GM10266 (cell line): ENCODE results near the gene ULK2.
A peak's percentile ranks its signal among the peaks of the same experiment; 100 is the strongest.
"Not testable (repeated sequence)": the region's sequence is repeated elsewhere in the genome, so short reads cannot be mapped to it uniquely, and the experiment has no call there.

Experiments
- DNase-seq: peaks from one replicate; pipeline ENCODE4 v3.0.0; 2012; ENCODE audit errors: extremely low spot score
- TF ChIP-seq, protein P1 (sequence below): IDR thresholded peaks from 2 replicates; pipeline ENCODE4 v1.5.1; 2012; ENCODE audit warnings: mild to moderate bottlenecking, low read depth; ENCODE audit not compliant: control insufficient read depth, insufficient read depth; ENCODE audit errors: missing control alignments

ULK2 gene

DNA sequence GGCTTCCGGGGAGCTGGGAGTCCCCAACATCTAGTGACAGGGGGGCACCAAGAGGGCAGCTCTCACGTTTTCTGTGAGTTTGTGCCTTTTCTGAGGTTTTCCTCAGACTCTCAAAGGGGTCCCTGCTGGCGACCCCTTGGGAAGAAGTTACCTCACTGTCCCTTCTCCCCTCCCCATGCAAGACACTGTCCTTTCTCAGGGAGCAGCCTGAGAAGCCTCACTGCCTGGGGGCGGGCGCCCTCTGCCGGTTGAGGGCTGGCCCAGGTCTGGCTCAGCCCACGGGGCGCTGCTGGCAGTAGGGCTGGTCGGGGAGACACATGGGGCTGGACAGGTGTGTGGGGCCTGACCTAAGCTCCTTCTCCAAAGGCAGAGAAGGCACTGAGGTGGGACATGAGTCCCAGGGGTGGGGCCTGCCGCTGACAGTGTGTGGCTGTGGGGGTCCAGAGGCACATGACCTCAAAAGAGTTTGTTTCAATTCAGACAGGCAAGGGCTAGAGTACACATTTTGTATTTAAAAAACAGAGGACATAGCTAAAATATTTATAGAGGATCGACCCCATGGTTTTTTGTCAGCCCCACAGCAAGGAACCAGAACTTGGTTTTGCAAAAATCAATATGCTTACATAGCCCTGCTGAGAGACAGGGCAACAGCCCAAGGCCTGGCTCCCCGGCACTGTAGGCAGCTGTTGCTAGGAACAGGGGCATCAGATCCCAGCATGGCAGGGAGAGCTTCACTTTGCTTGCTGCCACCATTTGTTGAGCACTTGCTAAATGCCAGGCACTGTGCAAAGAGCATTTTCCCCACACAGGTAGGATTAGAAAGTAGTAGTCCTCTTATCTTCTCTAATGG, 101.1 kb downstream of the ULK2 start:
- TF ChIP-seq, protein P1, sequence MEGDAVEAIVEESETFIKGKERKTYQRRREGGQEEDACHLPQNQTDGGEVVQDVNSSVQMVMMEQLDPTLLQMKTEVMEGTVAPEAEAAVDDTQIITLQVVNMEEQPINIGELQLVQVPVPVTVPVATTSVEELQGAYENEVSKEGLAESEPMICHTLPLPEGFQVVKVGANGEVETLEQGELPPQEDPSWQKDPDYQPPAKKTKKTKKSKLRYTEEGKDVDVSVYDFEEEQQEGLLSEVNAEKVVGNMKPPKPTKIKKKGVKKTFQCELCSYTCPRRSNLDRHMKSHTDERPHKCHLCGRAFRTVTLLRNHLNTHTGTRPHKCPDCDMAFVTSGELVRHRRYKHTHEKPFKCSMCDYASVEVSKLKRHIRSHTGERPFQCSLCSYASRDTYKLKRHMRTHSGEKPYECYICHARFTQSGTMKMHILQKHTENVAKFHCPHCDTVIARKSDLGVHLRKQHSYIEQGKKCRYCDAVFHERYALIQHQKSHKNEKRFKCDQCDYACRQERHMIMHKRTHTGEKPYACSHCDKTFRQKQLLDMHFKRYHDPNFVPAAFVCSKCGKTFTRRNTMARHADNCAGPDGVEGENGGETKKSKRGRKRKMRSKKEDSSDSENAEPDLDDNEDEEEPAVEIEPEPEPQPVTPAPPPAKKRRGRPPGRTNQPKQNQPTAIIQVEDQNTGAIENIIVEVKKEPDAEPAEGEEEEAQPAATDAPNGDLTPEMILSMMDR = peak; percentile 99
- peak; percentile 76 for DNase-seq

DNA sequence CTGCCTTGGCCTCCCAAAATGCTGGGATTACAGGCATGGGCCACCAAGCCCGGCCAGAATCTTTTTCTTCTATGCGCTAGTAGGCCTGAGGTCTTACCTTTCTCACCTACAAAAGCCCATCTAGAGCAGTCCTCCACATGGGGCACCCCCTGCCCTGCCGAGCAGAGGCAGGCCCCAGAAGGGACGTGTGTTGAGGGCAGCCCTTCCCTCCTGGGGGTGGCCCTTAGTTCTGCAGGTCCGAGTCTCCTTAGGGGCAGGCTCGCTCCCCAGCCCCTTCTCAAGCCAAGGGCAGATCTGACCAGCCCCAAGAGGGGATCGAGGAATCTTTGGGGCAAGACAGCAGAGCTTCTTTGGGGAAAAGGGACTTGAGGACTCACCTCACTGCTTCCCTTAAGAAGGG, 101.7 kb downstream of the ULK2 start:
- TF ChIP-seq, protein P1 = no peak
- no peak for DNase-seq

GRCh38 chr17:19763991-19764390, 103.7 kb downstream of the ULK2 start:
- DNase-seq = not testable (repeated sequence)

- no peak for DNase-seq
- TF ChIP-seq, protein P1 = no peak
Measured at GRCh38 chr17:19763416-19763815, 104.3 kb downstream of the ULK2 start.

DNA sequence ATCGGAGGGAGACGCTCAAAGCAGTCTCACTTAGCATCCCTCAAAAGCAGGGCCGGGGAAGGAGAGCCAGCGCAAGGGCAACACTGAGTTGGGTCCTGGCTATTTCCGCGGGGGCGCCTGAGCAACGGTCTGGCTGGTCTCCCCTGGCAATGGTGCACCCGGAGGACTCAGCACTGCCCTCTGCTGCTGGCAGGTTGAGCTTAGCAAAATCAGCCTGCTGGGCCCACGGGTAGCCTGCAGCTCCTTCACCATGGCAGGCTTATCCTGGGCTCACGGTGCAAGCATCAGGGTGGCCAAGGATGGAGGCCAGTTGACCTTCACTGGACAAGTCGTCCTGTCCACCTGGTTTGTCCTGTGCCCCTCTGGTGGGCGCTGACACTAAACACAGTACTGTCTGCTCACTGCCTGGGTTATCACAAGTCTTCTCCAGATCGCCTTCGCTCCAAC, 105.2 kb downstream of the ULK2 start:
- peak; percentile 78 for DNase-seq
- TF ChIP-seq, protein P1 = peak; percentile 81

DNA sequence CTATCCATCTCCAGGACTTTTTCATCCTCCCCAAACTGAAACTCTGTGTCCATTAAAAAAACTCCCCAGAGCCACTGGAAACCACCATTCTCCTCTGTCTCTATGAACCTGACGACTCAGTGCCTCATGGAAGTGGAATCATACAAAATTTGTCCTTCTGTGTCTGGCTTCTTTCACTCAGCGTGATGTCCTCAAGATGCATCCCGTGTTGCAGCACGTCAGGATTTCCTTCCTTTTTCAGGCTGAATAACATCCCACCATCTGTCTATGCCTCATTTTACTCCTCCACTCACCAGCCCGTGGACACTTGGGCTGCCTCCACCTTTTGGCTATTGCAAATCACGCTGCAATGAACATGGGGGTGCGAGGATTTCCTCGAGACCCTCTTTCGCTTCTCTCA, 107.0 kb downstream of the ULK2 start:
- TF ChIP-seq, protein P1 = no peak
- no peak for DNase-seq

GRCh38 chr17:19759568-19760549, 107.9 kb downstream of the ULK2 start:
- TF ChIP-seq, protein P1 = no peak

More at GRCh38 chr17:19759568-19760549, 107.9 kb downstream of the ULK2 start:
- no peak for DNase-seq
